HepG2 (cell line): ENCODE data around the gene ESPNL. TPM values are rescaled to one million over a fixed set of nuclear protein-coding genes. Genes with fewer than 3 reads are reported as not detected.

Source experiments
- GLI4 ChIP-seq: sonication (generic); formaldehyde crosslinking; IDR thresholded peaks from 2 replicates; pipeline ENCODE4 v1.5.1; 2020; ENCODE audit warnings: missing genetic modification reagents, mild to moderate bottlenecking, moderate library complexity, borderline replicate concordance
- GRHL1 ChIP-seq: sonication (generic); formaldehyde crosslinking; conservative IDR thresholded peaks from 2 replicates; pipeline ENCODE4 v1.8.0; 2022; ENCODE audit warnings: missing genetic modification reagents
- PRPF4 ChIP-seq: fragments of 200-400 bp; formaldehyde crosslinking; IDR thresholded peaks from 2 replicates; pipeline ENCODE4 v1.6.1; 2016; ENCODE audit warnings: low read length, low read depth; ENCODE audit not compliant: poor library complexity, severe bottlenecking
- UBTF ChIP-seq: sonication (generic); formaldehyde crosslinking; IDR thresholded peaks from 2 replicates; pipeline ENCODE4 v1.4.0; 2020; ENCODE audit warnings: mild to moderate bottlenecking, missing genetic modification reagents
- ZBTB1 ChIP-seq: sonication (generic); formaldehyde crosslinking; IDR thresholded peaks from 2 replicates; pipeline ENCODE4 v1.4.0; 2020; ENCODE audit warnings: missing genetic modification reagents, borderline replicate concordance
- ZNF281 ChIP-seq: sonication (generic); formaldehyde crosslinking; IDR thresholded peaks from 2 replicates; pipeline ENCODE4 v1.4.0; 2020; ENCODE audit warnings: missing genetic modification reagents, borderline replicate concordance
- ZNF556 ChIP-seq: sonication (generic); formaldehyde crosslinking; IDR thresholded peaks from 2 replicates; pipeline ENCODE4 v1.4.0; 2020; ENCODE audit warnings: mild to moderate bottlenecking, missing genetic modification reagents, borderline replicate concordance
- ZNF614 ChIP-seq: IDR thresholded peaks from 2 replicates; pipeline ENCODE4 v1.6.1; 2018; ENCODE audit warnings: missing biosample characterization, missing genetic modification reagents, inconsistent platforms, borderline replicate concordance
- ZNF7 ChIP-seq: IDR thresholded peaks from 2 replicates; pipeline ENCODE4 v1.6.1; 2016; ENCODE audit warnings: missing biosample characterization, missing genetic modification reagents
- ZNF713 ChIP-seq: sonication (generic); formaldehyde crosslinking; IDR thresholded peaks from 2 replicates; pipeline ENCODE4 v1.4.0; 2020; ENCODE audit warnings: mild to moderate bottlenecking, missing genetic modification reagents
- polyA plus RNA-seq, 8 experiments: library from polyadenylated mRNA; depleted of rRNA in 3 of 8; stranded (reverse) in 7 of 8; unstranded in 1 of 8; fragments of >200 nt; fragmentation: Illumina TruSeq in 4 of 8; extraction: Trizol in 4 of 8; gene quantifications; 2 replicates each; pipeline versions ENCODE4 v1.2.1 to v1.2.3, GENCODE V29; 2011 to 2016; ENCODE audit warnings: low read depth in 4 of 8, missing spikeins in 1 of 8, mixed read lengths in 1 of 8; ENCODE audit not compliant: insufficient read depth in 1 of 8
- total RNA-seq, 5 experiments: library from RNA; depleted of rRNA; stranded (reverse); fragments of >200 nt; fragmentation: Illumina TruSeq; extraction: Trizol; gene quantifications; 2 replicates each; pipeline ENCODE4 v1.2.3, GENCODE V29; 2016; ENCODE audit warnings: low read depth in 1 of 5
- TF ChIP-seq, protein P1 (sequence below): sonication (generic); formaldehyde crosslinking; IDR thresholded peaks from 2 replicates; pipeline ENCODE4 v1.4.0; 2020; ENCODE audit warnings: mild to moderate bottlenecking, missing genetic modification reagents
- TF ChIP-seq, protein P2 (sequence below): conservative IDR thresholded peaks from 2 replicates; pipeline ENCODE4 v1.6.1; 2018; ENCODE audit warnings: missing genetic modification reagents

ESPNL gene
- total and polyA plus RNA-seq, 2 of the 13 experiments (the other 11 are each of a cell fraction or from before 2014, with no cell fraction given), result 0.45 to 0.80 TPM

GRCh38 chr2:238107525-238108422 lies 7.6 kb downstream of the ESPNL start (continued):
- TF ChIP-seq ZNF713 (CRISPR knock-in tag), result no peak
- no peak for TF ChIP-seq PRPF4
- peak; percentile 66; the same call in 1 of the 2 replicates for TF ChIP-seq GLI4
- TF ChIP-seq, protein P1, sequence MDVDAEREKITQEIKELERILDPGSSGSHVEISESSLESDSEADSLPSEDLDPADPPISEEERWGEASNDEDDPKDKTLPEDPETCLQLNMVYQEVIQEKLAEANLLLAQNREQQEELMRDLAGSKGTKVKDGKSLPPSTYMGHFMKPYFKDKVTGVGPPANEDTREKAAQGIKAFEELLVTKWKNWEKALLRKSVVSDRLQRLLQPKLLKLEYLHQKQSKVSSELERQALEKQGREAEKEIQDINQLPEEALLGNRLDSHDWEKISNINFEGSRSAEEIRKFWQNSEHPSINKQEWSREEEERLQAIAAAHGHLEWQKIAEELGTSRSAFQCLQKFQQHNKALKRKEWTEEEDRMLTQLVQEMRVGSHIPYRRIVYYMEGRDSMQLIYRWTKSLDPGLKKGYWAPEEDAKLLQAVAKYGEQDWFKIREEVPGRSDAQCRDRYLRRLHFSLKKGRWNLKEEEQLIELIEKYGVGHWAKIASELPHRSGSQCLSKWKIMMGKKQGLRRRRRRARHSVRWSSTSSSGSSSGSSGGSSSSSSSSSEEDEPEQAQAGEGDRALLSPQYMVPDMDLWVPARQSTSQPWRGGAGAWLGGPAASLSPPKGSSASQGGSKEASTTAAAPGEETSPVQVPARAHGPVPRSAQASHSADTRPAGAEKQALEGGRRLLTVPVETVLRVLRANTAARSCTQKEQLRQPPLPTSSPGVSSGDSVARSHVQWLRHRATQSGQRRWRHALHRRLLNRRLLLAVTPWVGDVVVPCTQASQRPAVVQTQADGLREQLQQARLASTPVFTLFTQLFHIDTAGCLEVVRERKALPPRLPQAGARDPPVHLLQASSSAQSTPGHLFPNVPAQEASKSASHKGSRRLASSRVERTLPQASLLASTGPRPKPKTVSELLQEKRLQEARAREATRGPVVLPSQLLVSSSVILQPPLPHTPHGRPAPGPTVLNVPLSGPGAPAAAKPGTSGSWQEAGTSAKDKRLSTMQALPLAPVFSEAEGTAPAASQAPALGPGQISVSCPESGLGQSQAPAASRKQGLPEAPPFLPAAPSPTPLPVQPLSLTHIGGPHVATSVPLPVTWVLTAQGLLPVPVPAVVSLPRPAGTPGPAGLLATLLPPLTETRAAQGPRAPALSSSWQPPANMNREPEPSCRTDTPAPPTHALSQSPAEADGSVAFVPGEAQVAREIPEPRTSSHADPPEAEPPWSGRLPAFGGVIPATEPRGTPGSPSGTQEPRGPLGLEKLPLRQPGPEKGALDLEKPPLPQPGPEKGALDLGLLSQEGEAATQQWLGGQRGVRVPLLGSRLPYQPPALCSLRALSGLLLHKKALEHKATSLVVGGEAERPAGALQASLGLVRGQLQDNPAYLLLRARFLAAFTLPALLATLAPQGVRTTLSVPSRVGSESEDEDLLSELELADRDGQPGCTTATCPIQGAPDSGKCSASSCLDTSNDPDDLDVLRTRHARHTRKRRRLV (CRISPR knock-in tag), result no peak
- no peak for TF ChIP-seq ZBTB1 (CRISPR knock-in tag)
- TF ChIP-seq ZNF281 (CRISPR knock-in tag), result peak; percentile 22; the same call in 1 of the 2 replicates
- TF ChIP-seq ZNF556 (CRISPR knock-in tag), result peak; percentile 61; the same call in 1 of the 2 replicates
- TF ChIP-seq, protein P2, sequence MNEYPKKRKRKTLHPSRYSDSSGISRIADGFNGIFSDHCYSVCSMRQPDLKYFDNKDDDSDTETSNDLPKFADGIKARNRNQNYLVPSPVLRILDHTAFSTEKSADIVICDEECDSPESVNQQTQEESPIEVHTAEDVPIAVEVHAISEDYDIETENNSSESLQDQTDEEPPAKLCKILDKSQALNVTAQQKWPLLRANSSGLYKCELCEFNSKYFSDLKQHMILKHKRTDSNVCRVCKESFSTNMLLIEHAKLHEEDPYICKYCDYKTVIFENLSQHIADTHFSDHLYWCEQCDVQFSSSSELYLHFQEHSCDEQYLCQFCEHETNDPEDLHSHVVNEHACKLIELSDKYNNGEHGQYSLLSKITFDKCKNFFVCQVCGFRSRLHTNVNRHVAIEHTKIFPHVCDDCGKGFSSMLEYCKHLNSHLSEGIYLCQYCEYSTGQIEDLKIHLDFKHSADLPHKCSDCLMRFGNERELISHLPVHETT (CRISPR knock-in tag), result no peak
- TF ChIP-seq ZNF614 (CRISPR knock-in tag), result peak; percentile 81; the same call in 1 of the 2 replicates
- TF ChIP-seq ZNF7 (CRISPR knock-in tag), result no peak
- TF ChIP-seq GRHL1 (CRISPR knock-in tag), result no peak
- TF ChIP-seq UBTF (CRISPR knock-in tag), result peak; percentile 35; the same call in 1 of the 2 replicates
